T-helper 2 cell (primary cell): Measurements from ENCODE around the gene ZBTB8OS.
"Not testable (repeated sequence)": the region's sequence is repeated elsewhere in the genome, so short reads cannot be mapped to it uniquely, and the experiment has no call there.

ENCODE experiments used
- DNase-seq, 5 experiments: peaks; one replicate each; pipeline versions ENCODE4 v3.0.0 to v3.0.0-alpha.2; 2012 to 2022

ZBTB8OS gene

DNA sequence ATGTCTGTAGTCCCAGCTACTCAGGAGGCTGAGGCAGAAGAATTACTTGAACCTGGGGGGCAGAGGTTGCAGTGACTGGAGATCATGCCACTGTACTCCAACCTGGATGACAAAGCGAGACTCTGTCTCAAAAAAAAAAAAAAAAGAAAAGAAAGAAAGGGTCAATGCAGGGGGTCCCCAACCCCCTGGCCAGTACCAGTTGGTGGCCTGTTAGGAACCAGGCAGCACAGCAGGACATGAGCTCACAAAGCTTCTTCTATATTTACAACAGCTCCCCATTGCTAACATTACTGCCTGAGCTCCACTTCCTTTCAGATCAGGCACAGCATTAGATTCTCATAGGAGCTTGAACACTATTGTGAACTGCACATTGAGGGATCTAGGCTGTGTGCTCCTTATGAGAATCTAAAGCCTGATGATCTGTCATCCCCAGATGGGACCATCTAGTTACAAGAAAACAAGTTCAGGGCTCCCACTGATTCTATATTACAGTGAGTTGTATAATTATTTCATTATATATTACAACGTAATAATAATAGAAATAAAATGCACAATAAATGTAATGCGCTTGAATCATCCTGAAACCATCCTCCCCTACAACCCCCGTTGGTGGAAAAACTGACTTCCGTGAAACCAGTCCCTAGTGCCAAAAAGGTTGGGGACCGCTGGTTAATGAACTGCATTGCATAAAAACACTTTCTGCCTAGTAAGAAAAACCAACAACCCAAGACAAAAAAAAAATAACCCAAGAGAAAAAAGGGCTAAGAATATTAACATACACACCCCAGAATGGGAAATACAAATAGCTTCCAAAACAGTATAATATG, 2.8 kb downstream of the ZBTB8OS start:
- DNase-seq: peak in 1 of 5 experiments; percentile 30

DNA sequence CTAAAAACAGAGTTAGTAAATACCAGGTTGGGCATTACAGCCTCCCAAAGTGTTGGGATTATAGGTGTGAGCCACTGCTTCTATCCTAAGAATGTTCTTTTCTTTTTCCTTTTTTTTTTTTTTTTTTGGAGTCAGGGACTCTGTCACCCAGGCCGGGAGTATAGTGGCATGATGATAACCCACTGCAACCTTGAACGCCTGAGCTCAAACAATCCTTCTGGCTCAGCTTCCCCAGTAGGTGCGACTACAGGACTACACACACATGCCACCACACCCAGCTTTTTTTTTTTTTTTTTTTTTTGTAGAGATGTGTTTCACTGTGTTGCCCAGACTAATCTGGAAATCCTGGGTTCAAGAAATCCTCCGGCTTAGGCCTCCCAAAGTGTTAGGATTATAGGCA, 5.9 kb downstream of the ZBTB8OS start:
- no peak for DNase-seq

DNA sequence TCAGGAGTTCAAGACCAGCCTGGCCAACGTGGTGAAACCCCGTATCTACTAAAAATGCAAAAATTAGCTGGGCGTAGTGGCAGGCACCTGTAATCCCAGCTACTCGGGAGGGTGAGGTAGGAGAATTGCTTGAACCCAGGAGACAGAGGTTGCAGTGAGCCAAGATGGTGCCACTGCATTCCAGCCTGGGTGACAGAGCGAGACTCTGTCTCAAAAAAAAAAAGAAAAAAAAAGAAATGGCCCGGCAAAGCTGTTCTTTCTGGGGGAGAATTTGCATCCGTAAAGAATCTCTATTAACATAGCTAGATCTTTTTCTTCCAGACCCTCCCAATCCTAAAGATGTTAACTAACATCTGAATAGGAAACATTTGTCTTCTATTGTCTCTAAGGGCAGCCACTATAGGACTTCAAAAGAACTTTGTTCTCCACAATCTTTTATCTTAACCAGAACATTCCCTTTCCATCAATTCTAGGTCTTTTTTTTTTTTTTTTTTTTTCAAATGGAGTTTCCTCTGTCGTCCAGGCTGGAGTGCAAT, 8.0 kb downstream of the ZBTB8OS start:
- not testable (repeated sequence) for DNase-seq

DNA sequence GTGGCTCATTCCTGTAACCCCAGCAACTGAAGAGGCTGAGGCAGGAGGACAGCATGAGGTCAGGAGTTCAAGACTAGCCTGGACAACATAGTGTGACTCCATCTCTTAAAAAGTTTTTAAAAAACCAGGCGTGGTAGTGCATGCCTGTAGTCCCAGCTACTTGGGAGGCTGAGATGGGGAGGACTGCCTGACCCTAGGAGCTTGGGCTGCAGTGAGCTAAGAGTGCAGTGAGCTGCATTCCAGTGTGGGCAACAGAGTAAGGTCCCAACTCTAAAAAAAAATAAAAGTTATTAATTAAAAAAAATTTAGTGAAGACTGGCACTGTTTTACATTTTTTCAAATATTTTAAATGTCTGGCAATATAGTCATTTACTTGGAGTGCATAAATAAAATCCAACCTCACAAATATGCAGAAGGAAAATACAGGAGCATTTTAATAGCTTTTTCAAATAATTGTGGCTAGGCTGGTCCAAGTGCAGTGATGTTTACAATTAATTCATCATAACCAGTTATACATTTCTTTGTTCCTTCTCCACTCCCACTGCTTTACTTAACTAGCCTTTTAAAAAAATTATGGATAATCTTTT, 10.8 kb downstream of the ZBTB8OS start:
- DNase-seq: no peak

DNA sequence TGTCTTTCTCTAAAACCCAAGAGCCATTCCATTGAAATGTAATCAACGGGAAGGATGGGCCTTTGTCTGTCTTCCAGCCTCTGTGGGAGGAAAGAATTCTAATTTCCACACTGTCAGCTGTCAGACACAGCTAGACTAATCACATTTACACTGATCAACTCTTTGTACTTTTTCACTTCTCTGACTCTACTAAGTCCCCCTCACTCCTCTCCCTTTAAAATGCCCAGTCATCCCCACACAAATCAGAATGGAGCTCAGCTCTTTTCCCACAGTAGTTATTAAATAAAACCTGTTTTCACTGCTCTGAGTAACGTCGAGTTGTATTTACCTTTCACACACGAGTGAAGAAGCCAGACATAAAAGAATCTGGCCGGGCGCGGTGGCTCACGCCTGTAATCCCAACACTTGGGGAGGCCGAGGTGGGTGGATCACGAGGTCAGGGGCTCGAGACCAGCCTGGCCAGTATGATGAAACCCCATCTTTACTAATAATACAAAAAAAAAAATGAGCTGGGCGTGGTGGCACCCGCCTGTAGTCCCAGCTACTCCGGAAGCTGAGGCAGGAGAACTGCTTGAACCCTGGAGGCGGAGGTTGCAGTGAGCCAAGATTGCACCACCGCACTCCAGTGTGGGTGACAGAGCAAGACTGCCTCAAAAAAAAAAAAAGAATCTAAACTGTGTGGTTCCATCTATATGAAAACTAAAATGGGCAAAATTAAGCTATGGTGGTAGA, 13.3 kb downstream of the ZBTB8OS start:
- no peak for DNase-seq

DNA sequence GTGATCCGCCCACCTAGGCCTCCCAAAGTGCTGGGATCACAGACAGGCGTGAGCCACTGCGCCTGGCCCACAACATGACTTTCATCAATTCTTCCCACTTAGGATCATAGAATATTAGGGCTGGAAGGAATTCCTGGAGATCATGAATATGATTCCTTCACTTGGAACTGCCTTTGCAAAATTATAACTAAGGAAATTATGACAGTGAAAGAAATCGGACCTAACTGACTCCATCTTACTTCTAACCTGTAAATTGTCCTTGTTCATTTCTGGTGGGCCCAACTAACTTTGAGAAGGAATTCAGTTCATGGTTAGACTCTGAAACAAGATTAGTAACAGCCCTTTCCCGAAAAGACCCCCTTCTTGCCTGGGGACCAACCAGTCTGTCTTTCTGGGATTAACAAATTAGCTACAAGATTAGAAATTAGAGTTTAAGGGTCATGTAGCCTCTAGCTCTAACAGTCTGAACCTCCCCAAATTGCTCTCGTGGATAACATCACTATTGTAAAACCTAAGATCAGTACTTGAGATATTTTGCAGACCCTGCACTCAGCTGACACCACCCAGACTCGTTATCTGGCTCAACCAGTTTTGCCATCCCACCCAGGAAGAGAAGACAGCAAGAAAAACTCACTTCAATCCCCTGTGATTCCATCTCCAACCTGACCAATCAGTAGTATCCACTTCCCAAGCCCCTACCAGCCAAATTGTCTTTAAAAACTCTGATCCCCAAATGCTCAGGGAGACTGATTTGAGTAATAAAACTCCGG, 14.7 kb downstream of the ZBTB8OS start:
- DNase-seq: no peak

DNA sequence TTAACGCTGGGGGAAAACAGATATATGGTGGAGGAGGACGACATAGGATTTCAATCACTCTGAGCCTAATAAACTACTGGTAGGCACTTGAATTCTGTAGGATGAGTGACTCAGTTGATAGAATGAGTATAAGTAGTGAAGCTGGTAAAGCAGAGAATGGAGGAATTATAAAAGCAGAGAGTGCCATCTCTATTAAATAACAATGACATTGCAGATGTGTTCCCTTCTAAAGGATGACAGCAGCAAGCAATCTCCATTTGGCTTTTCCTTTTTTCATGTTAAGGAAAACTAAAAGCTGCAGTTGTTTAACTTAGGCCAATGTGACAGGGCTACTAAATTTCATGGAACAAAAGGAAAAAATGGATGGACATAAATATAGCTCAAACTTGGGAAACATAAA, 17.5 kb downstream of the ZBTB8OS start:
- DNase-seq: no peak

DNA sequence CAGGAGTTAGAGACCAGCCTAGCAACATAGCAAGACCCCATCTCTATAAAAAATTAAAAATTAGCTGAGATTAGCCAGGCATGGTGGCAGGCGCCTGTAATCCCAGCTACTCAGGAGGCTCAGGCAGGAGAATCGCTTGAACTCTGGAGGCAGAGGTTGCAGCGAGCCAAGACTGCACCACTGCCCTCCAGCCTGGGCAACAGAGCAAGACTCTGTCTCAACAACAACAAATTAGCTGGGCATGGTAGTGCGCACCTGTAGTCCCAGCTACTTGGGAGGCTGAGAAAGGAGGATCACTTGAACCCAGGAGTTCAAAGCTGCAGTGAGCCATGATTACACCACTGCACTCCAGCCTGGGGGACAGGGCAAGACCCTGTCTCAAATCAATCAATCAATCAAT, 20.2 kb downstream of the ZBTB8OS start:
- not testable (repeated sequence) for DNase-seq

DNA sequence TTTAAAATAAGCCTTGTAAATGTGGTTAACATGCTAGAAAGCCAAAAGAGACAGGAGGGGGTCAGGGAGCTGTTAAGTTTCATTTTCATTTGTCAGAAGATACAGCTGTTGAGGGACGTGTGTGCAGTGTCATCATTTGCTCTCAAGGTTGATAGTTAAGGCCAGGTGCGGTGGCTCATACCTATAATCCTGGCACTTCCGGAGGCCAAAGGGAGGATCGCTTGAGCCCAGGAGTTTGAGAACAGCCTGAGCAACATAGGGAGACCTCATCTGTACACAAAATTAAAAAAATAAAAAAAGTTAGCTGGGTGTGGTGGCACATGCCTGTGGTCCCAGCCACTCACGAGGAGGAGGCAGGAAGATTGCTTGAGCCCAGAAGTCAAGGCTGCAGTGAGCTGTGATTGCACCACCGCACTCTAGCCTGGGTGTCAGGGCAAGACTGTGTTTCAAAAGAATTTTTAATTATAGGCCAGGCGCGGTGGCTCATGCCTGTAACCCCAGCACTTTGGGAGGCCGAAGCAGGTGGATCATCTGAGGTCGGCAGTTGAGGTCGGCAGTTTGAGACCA, 22.7 kb downstream of the ZBTB8OS start:
- DNase-seq: peak in 2 of 5 experiments; percentile 39 to 74

DNA sequence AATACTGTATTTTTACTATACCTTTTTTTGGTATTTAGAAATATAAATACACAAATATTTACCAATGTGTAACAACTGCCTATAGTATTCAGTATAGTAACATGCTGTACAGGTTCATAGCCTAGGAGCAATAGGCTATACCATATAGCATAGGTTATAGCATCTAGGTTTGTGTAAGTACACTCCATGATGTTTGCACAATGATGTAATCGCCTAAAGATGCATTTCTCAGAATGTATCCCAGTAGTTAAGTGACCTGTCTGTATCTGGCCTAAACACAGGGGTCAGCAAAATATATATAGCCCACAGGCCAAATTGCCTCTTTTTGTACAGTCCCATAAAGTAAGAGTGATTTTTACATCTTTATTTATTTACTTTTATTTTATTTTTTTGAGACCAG, 24.2 kb downstream of the ZBTB8OS start:
- no peak for DNase-seq

DNA sequence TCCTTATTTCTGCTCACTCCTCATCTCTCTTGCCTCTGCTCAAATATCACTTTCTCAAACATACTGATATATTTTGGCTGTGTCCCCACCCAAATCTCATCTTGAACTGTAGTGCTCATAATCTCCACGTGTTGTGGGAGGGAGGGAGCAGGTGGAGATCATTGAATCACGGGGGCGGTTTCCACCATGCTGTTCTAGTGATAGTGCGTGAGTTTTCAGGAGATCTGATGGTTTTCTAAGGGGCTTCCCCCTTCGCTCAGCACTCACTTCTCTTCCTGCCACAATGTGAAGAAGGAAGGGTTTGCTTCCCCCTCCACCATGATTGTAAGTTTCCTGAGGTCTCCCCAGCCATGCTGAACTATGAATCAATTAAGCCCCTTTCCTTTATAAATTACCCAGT, 26.6 kb downstream of the ZBTB8OS start:
- DNase-seq: peak in 1 of 5 experiments; percentile 35

DNA sequence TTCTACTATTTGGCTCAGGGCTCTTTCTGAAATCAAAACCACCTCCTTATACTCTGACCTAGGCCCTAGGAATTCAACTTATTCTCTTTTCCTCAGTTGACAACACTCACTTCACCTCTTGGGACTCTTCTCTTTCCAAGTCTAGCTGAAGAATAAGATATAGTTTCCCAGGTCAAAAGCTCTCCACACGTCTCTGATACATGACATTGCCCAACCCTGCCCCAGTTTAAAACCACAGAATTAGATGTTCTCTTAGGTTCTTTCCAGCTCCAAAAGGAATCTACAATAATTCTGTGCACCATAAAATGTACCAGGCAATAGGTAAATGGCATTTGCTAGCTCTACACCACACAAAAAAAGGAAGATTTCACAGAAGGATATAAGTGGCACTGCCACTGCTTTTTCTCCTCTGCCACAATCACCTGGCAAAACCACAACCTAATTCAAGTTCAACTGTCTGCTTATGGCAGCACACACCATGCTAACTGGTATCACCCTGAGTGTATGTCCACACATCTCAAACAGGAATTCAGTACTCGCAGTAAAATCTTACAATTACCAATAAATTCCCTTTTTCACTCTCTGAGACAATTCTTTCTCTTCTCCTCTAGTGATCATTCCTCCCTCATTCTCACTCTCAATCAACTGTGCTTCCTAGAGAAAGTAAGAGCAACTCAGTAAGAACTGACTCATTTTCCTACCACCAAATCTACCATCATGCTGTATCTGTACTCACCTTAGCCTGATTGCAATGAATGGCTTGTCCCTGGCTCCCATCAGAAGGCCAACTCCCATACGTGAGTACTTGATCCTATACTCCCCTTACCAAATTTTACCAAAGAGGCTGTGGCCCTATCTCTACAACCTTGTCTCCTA, 27.3 kb downstream of the ZBTB8OS start:
- DNase-seq: peak in 1 of 5 experiments; percentile 65

DNA sequence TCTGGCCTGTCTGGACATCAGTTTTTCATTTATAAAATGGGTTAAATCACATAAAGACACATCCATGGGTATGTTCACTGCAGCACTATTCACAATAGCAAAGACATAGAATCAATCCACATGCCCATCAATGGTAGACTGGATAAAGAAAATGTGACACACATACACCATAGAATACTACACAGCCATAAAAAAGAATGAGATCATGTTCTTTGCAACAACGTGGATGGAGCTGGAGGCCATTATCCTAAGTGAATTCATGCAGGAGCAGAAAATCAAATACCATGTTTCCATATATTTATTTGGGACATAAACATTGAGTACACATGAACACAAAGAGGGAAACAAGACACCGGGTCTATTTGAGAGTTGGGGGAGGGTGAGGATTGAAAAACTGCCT, 28.1 kb downstream of the ZBTB8OS start:
- DNase-seq: no peak

DNA sequence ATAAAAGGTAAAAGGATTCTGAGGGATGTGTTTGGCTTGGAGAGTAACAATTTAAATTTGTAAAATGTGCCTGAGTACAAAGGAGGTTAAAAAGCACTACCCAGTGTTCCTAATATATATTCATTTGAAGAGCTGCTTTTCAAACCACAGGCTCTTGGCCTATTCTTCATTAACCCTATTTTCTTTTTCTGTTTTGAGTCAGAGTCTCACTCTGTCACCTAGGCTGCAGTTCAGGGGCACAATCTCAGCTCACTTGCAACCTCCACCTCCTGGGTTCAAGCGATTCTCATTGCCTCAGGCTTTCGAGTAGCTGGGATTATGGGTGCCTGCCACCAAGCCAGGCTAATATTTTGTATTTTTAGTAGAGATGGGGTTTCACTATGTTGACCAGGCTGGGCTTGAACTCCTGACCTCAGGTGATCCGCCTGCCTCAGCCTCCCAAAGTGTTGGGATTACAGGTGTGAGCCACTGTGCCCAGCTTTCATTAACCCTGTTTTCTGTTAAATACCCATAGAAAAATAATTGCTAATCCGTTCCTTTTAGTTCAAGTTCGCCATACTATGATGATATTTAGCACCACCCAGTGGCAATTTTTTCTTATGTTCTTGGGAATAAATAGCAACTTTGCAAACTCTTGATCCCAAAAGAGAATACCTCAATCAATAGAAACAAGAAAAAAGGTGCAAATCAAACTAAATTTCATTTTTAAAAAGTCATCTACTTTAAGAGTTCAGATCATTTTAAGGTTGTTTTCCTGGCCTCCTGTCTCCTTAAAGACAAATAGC, 30.5 kb downstream of the ZBTB8OS start:
- DNase-seq: peak in 1 of 5 experiments; percentile 75

DNA sequence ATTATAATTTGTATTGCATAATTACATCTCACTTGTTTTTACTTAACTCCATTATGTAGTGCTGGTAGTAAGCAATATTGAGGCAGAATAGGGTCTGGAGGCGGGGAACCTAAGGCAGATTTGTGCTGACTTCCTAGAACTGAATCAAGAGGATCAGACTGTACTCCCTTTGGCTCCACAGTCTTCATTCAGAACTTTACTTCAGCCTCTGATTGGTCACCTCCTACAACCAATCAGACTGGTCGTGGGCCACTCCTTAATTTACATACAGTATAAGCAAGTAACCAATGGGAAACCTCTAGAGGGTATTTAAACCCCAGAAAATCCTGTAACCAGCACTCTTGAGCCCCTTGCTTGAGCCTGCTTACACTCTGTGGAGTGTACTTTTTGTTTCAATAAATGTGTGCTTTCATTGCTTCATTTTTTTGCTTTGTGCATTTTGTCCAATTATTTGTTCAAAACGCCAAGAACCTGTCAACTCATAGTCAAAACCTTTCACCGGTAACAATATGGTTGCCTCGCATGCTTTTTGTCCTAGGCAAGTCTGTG, 31.6 kb downstream of the ZBTB8OS start:
- DNase-seq: no peak

DNA sequence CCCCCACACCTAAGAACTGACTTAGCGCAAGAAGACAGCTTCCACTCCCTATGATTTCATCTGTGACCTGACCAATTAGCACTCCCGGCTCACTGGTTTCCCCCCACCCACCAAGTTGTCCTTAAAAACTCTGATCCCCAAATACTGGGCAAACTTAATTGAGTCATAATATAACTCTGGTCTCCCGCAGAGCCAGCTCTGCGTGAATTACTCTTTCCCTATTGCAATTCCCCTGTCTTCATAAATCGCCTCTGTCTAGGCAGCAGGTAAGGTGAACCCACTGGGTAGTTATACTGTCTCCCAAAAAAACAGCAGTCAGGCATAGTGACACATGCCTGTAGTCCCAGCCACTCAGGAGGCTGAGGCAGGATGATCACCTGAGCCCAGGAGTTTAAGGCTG, 36.9 kb downstream of the ZBTB8OS start:
- no peak for DNase-seq

DNA sequence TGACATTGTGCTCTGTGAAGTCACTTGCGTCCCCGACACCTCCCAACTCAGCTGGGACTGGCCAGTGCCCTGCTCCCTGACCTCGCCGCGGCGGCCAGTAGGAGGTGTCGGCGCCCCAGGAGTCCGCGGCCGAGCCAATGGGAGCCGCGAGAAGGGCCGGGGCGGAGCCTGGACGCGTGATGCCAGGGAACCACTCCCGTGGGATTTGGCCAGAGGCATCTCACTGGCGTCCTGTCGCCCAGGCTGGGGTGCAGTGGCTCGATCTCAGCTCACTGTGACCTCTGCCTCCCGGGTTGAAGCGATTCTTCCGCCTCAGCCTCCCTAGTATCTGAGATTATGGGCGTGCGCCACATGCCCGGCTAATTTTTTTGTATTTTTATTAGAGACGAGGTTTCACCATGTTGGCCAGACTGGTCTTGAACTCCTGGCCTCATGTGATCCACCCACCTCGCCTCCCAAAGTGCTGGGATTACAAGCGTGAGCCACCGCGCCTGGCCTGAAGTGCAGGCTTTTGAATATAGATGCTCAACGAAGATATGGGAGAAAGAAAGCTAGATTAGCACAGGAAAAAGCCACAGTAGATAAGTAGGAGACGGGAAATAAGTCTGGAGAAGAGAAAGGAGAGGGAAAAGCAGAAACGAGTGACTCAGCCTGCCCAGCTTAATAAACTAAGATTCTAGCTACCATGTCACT, 38.0 kb downstream of the ZBTB8OS start:
- peak; percentile 12 to 47 (median 27) for DNase-seq

DNA sequence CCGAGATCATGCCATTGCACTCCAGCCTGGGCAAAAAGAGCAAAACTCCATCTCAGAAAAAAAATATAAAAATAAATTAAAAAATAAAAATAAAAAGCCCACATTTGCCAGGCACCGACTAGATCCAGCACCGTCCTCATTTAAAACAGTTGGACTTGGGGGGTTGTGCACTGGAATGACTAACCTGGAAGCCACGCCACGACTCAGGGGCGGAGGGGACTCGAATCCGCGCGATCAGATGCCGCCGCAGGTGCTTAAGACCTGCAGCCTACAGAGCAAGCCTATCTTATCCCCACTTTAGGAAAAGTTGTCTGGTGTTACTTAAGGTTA, 38.5 kb downstream of the ZBTB8OS start:
- no peak for DNase-seq

DNA sequence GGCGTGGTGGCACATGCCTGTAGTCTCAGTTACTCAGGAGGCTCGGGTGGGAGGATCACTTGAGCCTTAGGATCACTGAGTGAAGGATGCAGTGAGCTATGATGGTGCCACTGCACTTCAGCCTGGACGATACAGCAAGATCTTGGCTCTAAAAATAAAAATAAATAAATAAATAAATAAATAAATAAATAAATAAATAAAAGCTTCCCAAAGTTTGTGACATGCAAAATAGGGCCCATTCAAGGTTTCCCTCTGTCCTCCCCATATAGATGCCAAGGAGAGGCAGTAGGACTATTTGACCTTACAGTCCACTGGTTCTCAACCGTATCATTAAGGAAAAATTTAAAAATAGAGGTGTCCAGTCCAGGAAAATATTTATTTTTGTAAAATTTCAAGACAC, 41.2 kb downstream of the ZBTB8OS start:
- DNase-seq: no peak
